GM18508 (cell line): ENCODE measurements around the gene SLC22A4.

Experiments used
- ATAC-seq: cut with Tn5 transposase; IDR thresholded peaks from one replicate; pipeline ENCODE4 v1.9.1; 2021; ENCODE audit warnings: moderate number of reproducible peaks; ENCODE audit not compliant: insufficient read depth, unreplicated experiment

Gene SLC22A4

DNA sequence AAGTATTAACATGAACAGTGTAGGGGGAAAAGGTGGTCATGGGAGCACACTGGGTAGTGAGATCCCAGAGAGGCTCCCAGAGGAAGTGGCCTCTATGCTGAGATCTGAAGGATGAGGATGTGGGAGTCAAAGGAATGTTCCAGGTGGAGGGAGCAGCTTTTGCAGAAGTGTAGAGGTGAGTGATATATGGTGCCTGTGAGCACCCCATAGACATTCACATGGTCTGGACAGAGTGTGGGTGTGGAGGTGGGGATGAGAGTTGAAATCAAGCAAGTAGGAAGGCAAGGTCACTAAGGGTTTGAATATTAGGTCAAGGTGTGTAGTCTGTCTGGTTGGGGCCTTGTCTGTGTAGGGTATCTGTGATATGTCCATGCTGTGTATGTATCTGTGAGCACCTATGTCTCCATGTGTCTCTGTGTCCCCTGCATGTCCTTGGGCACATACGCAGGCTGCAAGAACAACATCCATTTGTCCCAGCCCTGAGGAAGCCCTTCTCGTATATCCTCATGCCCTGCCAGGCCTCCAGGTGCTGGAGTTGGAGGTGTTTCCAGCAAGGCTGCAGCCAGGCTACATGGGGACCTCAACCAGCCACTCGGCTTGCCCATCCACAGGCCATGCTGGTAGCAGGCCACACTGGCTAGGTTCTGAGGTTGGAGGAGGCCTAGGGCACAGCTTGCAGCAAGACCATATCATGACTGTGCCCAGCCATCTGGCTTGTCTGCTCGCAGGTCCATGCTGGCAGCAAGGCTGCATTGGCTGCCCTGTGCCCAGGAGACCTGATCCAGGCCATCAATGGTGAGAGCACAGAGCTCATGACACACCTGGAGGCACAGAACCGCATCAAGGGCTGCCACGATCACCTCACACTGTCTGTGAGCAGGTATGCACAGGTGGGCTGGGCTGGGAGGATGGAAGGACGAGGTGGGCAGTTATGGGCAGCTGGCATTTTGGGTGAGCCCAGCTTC, 32.0 kb upstream of the SLC22A4 start:
- ATAC-seq, result no peak

DNA sequence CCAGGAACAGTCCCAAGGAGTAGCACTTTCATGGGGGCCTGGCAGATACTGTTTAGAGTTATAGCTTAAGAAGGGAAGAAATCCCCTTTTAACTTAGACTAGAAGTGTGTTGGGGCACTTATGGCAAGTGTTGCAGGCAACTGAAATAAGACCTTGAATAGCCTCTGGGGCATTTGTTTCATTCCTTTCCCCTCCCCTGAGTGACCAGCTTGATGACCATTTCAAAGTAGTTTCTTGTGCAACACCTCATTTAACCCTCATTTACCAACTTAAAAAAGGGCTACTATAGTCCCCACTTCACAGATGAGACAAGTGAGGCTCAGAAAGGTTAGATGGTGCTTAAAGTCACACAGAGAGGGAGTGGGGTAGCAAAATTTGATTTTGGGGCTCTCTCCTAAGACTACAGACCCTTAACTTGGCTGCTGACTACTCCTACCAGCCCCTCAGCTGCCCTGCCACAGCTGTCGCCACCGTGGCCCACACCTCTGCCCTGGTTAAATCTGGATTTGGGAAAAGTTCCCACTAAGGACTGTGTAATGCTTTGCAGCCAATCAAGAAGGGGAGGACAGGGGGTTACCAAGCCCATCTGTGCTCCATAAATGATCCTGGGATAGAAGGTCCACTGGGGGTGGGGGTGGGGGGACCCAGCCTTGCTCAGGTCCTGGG, 31.2 kb upstream of the SLC22A4 start:
- ATAC-seq, result no peak

DNA sequence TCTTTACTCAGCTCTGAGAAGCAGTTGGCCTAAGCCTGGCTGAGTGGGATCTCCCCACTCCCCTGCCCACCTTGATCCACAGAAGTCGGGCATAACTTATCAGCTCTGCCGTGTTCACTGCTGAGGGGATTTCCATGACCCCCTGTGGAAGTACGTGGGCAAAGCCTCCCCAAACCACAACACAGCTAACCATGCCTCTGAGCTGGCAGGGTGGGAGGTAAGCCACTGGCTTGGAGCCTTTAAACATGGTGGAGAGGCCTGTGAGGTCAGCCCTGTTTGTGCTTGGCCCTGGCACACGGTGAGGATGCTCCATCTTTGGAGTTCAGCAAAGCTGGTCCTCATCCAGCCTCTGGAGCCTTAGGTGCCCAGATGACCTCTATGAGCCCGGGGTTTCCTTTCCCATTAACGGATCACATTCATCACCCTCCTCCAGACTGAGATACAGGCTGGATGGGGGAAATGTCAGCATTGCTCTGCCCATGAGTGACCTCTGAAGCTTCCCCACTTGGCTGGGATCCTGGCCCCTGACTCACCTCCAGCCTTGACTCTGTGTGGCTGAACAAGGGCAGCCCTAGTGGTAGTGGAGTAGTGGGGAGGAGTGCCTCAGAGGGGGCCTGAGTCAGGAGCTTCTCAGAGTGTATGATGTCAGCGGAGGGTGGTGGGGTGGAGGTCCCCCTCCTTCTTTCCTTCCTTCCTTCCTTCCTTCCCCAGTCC, 30.5 kb upstream of the SLC22A4 start:
- no peak for ATAC-seq

DNA sequence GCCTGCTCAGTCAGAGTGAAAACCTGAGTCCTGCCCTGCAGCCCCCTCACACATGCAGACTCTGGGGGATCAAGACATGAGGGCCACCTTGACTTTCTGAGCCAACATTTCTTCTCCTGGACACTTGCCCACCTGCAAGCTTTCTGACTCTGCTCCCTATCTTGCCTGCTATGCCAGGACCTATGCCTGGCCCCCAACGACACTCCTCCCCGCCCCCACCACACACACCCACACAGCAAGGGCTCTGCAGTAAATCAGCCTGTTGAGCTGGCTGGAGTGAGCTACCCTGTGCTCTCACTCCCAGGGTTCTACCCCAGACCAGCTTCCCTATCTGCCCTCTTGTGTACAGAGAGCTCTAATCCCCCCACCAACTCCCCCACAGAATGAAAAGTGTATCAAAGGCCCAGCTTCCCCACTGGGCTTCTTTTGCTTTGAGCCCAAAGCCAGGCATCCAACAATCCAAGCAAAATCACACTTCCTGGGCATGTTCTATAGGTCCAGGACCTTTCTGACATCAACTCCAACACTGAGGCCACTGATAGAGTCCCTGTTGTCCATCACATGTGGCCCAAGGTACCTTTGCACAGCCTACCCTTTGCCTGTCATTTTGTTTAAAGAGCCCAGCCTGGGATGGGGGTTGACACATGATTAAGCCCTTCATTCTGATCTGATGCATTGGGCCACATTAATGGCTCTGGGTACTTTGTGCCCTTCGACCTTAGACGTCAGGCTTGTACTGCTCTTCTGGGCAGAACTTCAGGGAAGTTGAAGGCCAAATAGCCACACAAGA, 29.5 kb upstream of the SLC22A4 start:
- ATAC-seq, result no peak

DNA sequence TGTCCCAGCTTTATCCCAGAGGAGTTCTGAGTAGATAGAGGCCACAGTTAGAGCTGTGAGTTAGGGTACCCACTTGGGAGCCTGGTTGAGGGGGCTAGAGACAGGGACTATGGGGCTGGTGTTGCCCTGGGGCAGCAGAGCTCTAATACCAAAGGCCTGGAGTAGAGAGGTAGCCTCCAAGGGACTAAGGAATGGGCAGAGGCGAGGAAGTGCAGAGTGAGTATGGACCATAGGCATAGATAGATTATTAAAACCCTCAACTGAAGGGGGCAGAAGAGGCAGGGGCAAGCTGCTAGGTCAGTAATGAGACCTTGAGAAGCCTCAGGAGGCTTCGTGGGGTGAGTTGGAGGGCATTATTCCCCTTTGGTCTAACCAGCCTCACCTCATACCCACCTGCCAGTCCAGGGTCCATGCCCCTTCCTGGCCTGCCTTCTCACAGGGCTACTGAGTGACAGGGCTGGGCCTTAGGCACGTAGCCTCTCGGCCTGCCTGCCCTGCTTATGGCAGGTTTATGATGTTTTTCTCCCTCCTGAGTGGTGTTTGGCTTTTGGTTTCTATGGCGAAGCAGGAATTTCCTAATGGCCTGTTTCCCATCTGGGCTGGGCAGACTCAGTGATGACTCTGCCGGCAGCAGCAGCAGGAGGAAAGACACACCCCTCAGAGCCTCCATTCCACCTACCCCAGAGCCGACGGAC, 28.7 kb upstream of the SLC22A4 start:
- ATAC-seq, result no peak

DNA sequence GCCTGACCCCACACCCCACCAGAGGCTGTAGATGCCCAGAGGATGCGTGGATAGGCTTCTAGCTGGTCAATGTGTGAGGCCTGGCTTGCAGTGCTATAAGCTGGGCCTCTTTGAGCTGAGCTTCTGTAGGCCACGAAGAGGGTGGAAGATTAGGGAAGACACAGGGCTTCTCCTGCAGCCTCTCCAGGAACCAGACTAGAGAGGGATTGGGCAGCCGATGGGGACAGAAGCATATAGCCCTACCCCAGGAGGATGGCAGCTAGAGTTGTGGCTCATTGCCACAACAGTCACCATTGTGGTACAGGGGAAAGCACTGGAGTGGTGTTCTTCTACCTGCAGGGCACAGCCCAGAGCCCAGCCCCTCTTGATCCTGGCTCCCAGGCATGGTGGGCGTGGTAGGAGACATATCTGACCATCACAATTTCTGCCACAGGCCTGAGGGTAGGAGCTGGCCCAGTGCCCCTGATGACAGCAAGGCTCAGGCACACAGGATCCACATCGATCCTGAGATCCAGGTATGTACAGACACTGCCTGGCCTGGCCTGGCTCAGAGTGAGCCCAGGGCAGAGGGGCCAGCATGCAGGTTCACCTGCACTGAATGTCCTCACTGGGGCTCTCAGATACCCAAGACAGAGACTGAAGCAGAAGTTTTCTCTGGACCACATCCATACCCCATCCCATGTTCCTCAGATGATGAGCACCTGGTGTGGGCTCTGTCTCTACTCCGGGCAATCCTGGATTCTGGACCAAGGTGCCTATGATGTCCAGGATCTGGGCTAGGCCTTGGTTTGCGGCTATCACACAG, 28.0 kb upstream of the SLC22A4 start:
- ATAC-seq, result no peak

DNA sequence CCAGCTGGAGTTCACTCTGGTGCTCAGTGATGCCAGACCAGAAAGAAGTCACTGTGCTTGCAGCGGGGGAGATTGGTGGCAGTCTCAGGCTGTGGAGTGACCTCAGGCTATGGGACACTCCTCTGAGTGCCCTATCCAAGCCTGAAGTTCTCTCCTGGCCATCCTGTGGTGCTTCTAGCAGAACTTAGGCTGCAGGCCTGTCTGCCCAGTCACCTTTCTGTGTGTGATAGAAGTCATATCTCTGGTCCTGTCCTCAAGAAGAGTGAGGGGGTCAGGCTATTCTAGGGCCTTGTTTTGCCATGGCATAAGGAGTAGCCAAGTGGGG, 27.4 kb upstream of the SLC22A4 start:
- no peak for ATAC-seq

DNA sequence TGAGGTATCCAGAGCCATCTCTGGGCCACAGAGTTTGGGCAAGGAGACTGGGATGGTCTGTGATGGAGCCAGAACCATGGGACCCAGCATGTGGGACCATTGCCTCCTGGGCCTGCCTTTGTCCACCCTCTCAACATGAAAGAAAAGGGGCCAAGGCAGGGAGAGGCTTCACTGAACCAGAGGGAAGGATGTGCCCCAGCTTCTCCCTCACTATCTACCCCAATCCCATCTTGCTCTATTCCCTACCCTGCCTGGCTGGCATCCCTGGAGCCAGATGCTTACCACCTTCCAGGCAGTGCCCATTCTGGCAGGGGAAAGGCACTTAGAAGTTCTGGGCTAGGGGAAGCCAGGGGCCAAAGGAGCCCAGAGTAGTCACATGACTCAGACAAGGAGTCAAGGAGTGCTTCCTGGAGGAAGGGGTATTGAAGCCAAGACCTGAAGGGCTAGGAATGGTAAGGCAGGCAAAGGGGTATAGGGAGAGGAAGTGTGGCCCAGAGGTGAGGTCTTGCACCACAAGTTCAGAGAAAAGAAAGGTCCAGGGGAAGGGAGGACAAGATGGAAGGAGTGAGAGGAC, 26.9 kb upstream of the SLC22A4 start:
- ATAC-seq, result no peak

DNA sequence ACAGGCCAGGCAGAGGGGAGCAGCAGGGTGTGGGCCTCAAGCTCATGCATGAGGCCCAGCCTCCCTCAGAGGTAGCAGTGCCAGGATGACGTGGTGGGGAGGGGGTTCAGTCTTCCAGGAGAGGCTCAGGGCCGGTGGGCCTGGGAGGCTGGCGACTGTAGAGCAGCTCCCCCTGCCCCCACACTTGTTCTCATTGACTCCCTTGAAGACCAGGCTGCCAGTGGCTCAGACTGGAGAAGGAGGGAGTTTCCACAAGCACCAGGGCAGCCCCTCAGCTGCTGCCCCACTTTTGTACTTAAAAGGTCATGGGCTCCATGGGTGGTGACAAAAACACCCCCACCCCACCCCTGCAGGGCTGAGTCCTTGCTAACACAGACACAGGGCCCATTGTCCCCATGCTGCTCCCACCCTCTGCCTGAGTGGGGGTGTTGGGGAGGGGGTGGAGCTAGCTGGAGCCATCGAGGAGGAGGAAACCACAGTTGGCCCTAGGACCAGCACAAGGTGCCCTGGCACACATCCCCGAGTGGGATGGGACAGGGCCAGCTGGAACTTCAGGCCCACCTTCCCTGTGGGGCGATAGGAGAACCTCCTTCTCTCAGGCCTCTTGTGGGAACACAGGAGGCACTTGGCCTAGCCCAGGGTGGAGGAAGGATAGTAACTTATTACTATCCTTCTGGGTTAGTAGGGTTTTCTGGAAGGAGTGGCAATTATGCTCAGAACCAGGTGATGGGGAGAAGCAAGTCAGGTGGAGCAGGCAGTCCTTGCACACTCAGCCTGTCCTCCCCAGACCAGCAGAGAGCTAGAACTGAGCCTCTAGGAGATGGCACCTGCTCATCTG, 26.0 kb upstream of the SLC22A4 start:
- ATAC-seq, result no peak

DNA sequence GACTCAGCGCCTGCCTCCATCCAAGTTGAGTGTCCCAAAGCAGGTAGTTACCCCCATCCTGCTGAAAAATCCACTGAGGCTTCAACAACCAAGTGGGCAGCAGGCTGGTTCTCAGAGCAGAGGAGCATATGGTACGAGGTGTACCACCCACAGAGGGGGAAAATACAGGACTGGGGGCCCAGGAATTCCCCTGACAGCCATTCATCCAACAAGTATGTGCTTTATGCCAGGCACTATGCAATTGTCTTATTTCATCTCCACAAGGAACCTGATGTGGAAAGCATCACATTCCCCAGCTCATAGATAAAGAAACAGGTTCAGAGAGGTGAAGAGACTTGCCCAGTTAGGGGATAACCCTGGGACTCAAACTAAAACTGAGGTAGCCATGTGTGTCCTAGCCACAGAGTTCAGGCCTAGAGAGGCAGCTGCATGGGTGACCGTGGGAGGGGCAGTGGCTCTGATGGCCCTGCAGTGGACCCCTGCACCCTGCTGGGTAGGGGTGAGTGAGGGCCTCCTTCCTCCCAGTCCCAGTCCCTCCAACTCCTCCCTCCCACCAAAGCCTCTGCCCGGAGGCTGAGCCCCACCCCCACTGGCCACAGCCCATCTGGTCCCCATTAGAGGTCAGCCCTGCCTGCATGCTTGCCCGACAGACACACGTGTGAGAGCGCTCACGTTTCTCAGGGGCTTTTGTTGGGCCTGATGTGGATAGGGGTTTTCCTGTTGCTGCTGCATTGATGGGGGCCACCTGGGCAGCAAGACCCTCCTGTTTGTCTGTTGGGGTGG, 25.2 kb upstream of the SLC22A4 start:
- peak; percentile 72 for ATAC-seq

DNA sequence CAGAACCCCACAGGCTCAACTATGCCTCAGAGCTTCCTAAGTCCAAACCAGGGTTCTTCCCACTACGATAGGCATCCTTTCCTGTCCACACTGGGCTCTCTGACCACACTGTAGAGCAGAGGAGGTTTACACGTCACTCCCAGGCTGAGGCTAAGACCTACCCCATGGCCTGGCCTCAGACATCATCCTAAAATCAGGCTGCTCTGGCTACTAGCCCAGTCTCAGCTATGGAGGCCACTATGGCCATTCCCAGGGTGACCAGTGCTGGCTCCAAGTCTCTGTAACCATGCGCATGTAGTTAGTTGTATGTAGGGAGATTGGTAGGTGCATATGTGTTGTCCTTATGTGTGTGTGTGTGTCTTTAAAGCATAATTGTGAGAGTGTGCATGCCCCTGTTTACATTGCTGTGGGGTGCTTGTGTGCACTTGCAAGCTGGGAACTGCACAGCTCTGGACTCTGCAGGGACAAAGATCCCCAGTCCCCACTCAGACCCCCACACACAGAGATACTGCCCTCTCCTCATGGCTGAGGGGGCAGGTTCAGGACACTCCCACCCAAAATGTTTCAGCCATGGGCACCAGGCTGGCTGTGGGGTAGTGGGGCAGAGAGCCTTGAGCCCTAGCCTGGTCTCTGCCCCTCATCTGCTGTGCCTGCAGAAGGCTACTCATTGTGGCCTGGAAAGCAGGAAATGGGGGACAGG, 24.4 kb upstream of the SLC22A4 start:
- ATAC-seq, result no peak

DNA sequence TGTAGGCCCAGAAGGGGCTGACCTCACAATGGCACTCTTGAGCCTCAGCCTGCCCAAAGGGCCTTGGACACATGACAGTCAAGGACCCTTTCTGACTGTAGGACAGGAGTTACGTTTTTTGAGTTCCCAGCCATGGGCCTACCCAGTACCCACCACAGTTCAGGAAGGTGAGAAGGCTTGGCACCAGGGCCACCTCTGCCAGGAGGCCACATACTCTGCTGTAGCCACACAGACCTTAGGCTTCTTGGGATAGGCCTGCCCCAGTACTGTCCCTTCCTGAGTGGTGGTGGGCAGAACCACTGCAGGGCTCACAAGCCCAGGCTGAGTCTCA, 23.9 kb upstream of the SLC22A4 start:
- no peak for ATAC-seq

DNA sequence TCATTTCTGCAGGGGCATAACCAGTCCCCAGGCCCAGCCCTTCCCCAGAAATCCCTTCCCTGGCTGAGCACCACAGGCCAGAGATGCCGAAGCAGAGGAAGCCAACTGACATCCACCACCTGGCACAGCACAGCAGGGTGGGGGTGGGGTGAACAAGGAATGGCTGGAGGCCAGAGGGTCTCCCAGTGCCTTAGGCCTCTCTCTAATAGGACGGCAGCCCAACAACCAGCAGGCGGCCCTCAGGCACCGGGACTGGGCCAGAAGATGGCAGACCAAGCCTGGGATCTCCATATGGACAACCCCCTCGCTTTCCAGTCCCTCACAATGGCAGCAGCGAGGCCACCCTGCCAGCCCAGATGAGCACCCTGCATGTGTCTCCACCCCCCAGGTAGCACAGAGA, 23.5 kb upstream of the SLC22A4 start:
- no peak for ATAC-seq

DNA sequence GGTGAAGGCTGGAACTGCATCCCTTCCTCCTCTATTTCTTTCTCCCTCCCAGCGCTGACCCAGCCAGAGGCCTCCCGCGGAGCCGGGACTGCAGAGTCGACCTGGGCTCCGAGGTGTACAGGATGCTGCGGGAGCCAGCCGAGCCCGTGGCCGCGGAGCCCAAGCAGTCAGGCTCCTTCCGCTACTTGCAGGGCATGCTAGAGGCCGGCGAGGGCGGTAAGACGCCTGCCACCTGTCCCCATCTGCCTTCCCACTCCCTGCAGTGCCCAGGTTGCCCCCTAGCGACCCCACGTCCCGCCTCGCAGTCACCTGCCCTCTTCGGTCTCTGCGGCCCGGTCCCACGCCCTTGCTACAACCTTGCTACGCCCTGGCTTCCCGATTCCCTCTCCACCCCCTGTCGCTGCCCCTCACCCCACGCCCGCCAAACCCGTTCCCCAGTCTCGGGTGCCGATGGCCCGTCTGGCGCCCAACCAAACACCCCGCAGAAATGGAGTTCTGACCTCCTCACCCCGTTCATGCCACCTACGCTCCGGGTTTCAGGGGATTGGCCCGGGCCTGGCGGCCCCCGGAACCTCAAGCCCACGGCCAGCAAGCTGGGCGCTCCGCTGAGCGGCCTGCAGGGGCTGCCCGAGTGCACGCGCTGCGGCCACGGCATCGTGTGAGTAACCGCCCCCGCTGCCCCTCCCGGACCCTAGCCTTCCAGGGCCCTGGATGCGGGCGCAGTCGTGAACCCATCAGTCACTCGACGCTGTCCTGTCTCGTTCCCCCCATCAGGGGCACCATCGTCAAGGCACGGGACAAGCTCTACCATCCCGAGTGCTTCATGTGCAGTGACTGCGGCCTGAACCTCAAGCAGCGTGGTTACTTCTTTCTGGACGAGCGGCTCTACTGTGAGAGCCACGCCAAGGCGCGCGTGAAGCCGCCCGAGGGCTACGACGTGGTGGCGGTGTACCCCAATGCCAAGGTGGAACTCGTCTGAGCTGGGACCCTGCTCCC, 22.6 kb upstream of the SLC22A4 start:
- no peak for ATAC-seq
